Neural cell (in vitro differentiated cells): Measurements from ENCODE around the gene ACE.

ENCODE experiments used
- EZH2 ChIP-seq: fragments of 200-600, 300-800 bp; shearing (Covaris generic), sonication (generic); IDR thresholded peaks from 2 replicates; pipeline ENCODE4 v1.6.1; 2014; ENCODE audit warnings: antibody characterized with exemption, low read length, borderline replicate concordance, mild to moderate bottlenecking; ENCODE audit not compliant: insufficient read depth, poor library complexity, severe bottlenecking
- TAF1 ChIP-seq: IDR thresholded peaks from 2 replicates; pipeline ENCODE4 v1.6.1; 2012; ENCODE audit warnings: low read depth

DNA sequence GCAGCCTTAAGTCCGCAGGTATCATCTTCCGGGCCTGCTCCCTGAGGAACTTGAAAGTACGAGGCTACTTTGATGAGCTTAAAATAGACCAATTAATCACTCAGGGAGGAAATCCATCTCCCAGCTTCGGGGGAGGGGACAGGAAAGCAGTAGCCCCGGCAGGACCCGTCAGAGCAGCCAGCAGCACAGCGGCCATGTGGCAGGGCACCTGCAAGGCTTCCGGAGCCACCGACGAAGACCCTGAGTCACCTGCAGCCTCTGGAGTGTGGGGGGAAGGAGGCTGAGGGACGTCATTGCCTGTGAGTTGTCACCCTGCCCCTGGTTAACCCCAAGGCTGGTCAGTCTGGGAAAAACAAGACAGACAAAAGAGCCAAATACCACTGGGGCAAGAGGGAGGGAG is 26.3 kb upstream of the ACE start:
- TF ChIP-seq TAF1 (no peak), EZH2 (no peak)
